GM18519 (cell line): ENCODE data around the gene GYG1.
A peak's percentile ranks its signal among the peaks of the same experiment; 100 is the strongest.

ENCODE experiments used
- ATAC-seq: cut with Tn5 transposase; IDR thresholded peaks from one replicate; pipeline ENCODE4 v1.9.1; 2021; ENCODE audit warnings: mild to moderate bottlenecking, moderate library complexity; ENCODE audit not compliant: unreplicated experiment, low FRiP score

The GYG1 gene

GRCh38 chr3:149015393-149015792, 24.1 kb downstream of the GYG1 start:
- ATAC-seq, result no peak

GRCh38 chr3:149016242-149016641, 24.9 kb downstream of the GYG1 start:
- no peak for ATAC-seq

GRCh38 chr3:149016669-149017541, 25.6 kb downstream of the GYG1 start:
- ATAC-seq, result no peak

- no peak for ATAC-seq
Observed at GRCh38 chr3:149018247-149018646, 26.9 kb downstream of the GYG1 start.

GRCh38 chr3:149019580-149019979, 28.2 kb downstream of the GYG1 start:
- ATAC-seq, result no peak

GRCh38 chr3:149020196-149020838, 29.0 kb downstream of the GYG1 start:
- no peak for ATAC-seq

GRCh38 chr3:149020839-149021252, 29.5 kb downstream of the GYG1 start:
- no peak for ATAC-seq

- ATAC-seq, result no peak
Observed at GRCh38 chr3:149021830-149022229, 30.5 kb downstream of the GYG1 start.

GRCh38 chr3:149023951-149024350, 32.6 kb downstream of the GYG1 start:
- ATAC-seq, result no peak

GRCh38 chr3:149026718-149027117, 35.4 kb downstream of the GYG1 start:
- ATAC-seq, result no peak

GRCh38 chr3:149031096-149031495, 39.8 kb downstream of the GYG1 start:
- no peak for ATAC-seq

- ATAC-seq, result no peak
Observed at GRCh38 chr3:149037684-149038083, 46.3 kb downstream of the GYG1 start.

- ATAC-seq, result no peak
Observed at GRCh38 chr3:149038322-149038721, 47.0 kb downstream of the GYG1 start.

- ATAC-seq, result peak; percentile 91
Observed at GRCh38 chr3:149042789-149043386, 51.5 kb downstream of the GYG1 start.

- no peak for ATAC-seq
Observed at GRCh38 chr3:149044339-149045083, 53.2 kb downstream of the GYG1 start.

GRCh38 chr3:149055575-149055974, 64.2 kb downstream of the GYG1 start:
- no peak for ATAC-seq

- ATAC-seq, result no peak
Observed at GRCh38 chr3:149058198-149058597, 66.9 kb downstream of the GYG1 start.

GRCh38 chr3:149058602-149059001, 67.3 kb downstream of the GYG1 start:
- peak; percentile 68 for ATAC-seq

- no peak for ATAC-seq
Observed at GRCh38 chr3:149061776-149062175, 70.4 kb downstream of the GYG1 start.

- no peak for ATAC-seq
Observed at GRCh38 chr3:149067883-149068282, 76.5 kb downstream of the GYG1 start.
